HS-5 (cell line): ENCODE measurements around the gene SLC18B1.

ENCODE experiments used
- DNase-seq: peaks from one replicate; pipeline ENCODE4 v3.0.0-alpha.2; 2012; ENCODE audit warnings: low read depth

Gene SLC18B1

DNA sequence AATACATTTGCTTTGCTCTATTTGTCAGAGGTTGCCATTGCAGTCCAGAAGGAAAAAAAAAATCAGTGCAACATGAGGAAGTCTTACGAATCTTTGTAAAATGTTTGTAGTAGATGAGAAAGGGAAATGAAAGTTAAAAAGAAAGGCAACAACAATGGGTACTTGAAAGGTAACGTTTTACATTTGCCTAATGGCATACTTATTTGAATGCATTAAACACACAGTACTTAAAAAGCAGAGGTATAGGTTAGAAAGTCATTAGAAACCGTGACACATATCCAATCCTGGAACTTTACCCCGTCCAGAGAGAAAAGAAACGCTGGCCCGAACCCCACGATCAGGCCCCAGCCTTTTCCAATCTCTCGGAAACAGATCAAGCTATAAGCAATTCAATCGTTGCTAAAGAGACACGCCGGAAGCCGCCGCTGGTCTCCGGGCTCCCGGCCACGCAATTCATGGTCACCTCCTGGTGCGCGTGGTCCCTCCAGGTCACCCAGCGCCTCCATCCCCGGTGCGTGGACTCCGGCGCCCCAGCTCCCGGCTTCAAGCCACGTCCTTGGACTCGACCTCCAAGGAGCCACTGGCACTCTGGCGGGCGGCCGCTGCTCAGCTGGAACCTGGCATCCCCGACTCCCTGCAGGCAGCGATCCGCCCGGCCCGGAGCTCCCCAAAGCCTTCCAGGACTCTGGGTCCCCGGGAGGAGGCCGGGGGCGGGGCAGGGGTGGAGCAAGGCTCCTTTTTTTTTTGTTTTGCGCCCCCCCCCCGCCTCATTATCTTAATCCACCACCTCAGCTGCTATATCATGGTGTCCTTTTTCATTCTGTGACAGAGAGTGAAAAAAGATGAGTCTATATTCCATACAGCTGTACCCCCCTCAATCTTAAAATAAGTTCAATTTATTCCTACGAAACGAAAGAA is at the start of gene SLC18B1:
TSS of gene SLC18B1 (minus strand) at position 687 of the 918 bp plus-strand sequence. CDS start at position 506, 181 bp downstream.
- no peak for DNase-seq

DNA sequence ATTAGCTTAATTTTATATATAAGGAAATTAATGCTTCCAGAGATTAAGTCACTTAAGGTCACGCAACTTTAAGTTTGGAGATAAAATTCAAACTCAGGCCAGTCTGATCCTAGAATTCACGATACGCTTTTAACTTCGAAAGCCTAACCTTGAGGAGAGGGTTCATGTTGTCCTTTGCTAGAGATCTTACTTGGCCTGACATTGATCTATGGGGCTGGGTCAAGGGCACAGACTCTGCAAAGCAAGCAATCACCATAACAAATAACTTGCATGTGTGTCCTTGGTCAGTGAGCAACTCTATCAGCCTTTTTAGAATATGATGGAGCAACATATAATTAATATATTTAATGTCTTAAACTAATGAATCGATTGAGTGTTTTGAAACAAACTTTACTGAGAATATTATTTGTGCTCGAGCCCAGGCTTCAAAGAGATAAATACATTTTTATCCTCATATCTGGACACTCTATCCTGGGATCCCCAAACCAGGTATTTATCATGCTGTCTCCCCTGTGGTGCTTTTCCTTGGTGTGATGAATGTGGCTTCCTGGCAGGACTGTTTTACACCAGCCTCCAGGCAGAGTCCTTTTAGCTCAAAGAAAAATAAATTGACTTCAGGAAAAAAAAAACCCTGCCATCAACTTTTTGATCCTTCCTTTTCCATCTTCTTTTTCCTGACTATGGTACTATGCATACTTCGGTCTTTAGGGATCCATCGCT is 45.0 kb upstream of the SLC18B1 start:
- DNase-seq: no peak

DNA sequence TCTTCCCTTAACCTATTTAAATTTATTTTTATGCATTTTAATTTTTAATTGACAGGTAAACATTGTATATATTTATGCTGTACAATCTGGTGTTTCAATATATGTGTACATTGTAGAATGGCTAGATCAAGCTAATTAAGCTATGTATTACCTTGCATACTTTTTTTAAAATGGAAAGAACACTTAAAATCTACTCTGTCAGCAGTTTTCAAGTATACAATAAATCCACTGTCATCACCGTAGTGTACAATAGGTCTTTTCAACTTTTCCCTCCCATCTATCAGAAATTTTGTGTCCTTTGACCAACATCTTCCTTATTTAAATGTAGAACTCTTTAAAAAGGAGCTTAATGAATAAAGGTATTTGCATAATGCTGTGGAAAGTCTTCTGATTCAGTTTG is 43.5 kb upstream of the SLC18B1 start:
- no peak for DNase-seq

DNA sequence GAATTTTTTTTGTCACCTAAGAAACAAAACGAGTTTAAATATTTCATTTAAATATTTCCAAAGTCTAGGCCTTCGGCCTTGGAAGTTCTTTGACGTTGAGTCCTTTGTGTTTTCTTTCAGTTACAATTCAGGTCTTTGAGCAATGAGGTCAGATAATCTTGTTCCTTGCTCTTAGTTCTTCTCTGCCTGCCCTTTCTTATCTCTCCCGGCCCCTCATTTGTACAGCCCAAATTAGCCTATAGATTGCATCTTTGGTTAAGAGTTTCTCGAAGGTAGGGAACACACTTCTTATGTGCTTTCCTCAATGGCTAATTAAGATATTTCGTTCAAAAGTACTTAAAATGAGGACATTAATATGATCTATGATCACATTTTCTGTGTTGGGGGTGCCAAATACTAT is 34.5 kb upstream of the SLC18B1 start:
- DNase-seq: no peak

DNA sequence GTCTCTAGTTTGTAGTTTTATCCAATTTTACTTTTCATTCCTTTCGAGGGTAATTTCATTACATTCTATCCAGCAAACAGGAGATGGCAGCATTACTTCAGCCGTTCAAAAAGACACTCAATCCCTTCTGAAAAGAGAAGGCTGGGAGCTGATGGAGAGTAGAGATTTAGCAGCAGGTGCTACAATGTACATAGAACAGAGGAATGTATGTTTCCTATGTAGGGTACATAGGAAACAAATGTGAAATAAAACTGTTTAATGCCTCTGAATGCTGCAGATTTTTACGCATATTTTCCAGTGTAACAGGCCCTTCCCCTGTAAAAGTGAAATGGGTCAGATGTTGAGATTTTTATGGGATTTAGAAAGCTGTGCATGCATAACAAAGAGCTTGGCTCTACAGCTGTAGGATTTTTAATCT is 31.9 kb upstream of the SLC18B1 start:
- DNase-seq: no peak

DNA sequence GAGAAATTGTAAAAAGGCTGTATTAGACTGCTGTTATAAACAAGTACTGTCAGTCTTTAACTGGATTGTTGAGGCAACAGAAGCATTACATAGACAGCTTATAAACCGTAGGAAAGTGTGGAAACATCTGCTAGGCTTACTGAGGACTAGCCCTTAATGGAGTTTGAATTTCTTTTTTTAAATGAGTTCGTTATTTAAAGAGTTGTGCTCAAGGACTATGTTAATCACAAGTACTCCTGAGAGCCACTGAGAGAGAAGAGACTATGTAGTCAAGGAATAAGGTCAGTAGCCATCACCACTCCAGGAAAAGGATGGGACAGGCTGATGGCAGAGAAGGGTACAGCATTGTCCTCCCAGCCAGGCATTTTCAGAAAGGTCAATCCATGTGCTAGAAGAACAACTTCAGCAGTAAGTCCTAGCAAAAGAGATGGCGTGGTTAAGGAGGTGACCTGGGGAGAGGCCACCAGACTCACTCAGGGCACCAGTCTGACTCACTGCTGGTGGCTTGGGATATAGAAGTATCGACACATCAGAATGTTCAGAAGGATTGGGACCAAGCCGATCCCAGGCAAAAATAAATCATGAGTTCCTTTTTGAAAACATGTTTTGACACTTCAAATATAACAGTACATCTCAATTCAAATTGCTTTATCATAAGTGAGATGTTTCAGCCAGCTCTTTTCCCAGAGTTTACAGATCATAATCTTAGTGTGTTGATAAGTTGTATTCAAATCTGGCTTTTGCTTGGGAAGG is 22.4 kb upstream of the SLC18B1 start:
- no peak for DNase-seq

DNA sequence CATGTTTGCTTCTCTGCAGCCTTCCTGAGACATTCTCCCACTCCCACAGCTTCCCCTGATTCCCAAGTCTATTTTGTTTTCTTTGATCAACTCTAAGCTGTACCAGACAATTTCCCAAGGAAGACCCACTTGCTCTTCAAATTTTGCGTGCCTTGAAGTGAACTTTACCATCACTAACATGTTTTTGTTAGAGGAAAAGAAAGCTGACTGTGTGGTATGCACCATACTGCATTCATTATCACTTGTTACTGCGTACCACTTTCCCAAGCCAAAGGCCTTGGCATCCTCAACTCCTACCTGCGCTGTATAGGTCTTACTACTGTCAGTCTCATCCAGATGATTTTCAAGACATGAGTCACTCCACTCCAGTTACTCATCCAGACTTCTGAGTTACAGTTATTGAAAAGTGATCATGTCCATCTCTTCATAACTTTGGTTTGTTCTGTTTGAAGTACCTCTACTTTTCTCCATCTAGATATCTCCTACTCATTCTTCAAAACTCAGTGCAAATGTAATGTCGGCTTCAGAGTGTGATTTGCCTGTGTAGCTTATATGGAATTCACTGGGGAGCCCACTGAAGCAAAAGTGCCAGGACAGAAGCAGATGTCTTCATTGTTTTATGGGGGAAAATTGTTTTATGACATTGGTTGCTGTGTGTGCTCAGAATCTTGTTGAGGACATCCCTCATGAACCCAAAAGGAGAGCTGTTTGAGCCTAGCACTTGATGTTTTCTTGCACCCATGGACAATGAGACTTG is 21.1 kb upstream of the SLC18B1 start:
- DNase-seq: peak; percentile 29

DNA sequence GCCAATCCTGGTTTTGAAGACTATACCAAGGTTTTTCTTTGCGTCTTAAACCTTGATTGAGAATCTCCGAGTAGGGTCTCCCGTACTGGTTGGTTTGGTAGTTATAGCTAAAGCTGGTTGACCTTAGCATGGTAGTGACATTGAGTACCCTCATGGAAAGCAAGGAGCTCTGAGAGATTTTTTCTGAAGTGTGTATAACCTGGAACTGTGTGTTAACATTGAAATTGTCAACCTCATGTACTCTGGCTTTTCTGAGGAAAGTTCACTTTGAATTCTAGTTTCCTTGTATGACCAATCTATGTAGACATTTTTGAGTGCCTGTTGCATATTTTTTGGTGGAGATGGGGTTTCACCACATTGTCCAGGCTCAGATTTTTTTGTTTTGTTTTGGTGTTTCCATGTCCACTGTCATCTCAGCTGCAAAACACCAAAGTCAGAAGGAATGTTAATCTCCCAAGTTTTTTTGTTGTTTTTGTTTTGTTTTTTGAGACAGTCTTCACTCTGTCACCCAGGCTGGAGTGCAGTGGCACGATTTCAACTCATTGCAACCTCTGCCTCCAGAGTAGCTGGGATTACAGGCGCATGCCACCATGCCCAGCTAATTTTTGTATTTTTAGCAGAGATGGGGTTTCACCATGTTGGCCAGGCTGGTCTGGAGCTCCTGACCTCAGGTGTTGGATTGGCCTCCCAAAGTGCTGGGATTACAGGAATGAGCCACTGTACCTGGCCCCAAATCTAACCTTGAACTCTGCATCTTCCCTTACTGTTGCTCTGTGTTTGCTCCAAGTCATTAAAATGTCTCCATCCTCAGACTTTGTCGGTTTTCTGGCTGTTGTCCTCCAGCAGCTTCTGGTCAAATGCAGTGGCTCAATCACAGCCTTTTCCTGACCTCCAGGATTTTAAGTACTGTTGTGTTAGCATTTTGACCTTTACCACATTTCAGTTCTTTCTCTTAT is 20.2 kb upstream of the SLC18B1 start:
- no peak for DNase-seq

DNA sequence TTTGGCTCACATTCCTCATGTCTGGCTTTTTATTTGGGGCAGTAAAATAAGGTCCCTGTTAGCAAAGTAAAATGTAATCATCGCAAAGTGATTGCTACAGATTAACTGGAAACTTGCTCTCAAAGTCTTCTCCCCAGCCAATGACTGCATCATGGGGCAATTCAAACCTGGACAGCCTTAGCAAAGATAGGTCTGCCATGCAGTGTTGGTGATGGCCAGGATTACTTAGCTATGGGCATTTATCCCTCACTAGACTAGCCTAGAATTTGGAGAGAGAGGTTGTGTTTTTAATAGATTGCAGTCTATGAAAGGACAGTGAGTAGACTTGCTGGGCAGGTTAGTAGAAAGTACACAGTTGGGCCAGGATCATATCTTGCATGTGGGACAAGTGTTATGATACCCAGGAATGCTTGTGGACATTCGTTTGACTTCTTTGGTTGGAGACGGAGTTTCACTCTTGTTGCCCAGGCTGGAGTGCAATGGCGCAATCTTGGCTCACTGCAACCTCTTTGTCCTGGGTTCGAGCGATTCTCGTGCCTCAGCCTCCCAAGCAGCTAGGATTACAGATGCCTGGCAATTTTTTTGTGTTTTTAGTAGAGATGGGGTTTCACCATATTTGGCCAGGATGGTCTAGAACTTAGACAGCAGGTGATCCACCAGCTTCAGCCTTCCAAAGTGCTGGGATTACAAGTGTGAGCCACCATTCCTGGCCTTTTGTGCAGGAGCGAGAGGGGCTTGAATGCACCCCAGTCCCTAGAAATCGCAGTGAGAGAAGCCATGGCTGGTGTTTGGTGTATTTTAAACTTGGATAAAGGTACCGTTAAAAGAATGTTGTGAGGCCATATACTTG is 19.3 kb upstream of the SLC18B1 start:
- no peak for DNase-seq

GRCh38 chr6:132816660-132817059 is 18.2 kb upstream of the SLC18B1 start:
- no peak for DNase-seq

GRCh38 chr6:132814716-132815570 is 16.5 kb upstream of the SLC18B1 start:
- no peak for DNase-seq

- peak; percentile 33 for DNase-seq
Measured at GRCh38 chr6:132813173-132813856, 14.9 kb upstream of the SLC18B1 start.

GRCh38 chr6:132812756-132813172 is 14.3 kb upstream of the SLC18B1 start:
- no peak for DNase-seq

GRCh38 chr6:132812255-132812732 is 13.9 kb upstream of the SLC18B1 start:
- no peak for DNase-seq

DNA sequence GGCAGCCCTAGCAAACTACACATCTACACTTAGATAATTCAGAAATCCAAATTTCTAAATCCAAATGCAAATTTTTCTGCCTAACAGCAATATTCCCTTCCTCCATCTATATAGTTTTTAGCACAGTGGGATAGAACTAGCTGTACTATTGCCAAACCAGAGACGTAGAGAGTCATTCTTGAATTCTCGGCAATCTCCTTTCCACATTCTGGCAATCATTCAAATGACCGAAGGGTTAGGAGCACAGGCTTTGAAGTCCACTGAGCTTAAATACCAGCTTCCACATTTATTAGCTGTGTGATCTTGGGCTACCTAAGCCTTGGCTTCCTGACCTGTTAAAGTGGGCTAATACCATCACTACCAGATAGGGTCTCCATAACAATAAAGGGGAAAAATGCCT is 12.8 kb upstream of the SLC18B1 start:
- no peak for DNase-seq

GRCh38 chr6:132805548-132805947 is 7.1 kb upstream of the SLC18B1 start:
- no peak for DNase-seq

GRCh38 chr6:132804251-132804650 is 5.8 kb upstream of the SLC18B1 start:
- no peak for DNase-seq

DNA sequence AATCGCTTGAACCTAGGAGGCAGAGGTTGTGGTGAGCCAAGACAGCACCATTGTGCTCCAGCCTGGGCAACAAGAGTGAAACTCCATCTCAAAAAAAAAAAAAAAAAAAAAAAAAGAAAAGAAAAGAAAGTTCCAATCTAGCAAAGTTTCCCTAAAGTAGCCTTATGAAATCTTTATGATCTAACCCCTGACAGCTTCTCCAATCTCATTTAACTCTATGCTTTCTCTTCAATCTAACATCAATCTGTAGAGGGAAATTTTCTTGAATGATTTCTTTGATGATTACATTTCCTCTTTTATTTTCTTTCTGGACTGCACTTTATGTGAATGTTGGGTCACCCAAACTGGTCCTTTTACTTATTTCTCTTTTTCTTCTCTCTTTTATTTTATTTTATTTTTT is 2.2 kb upstream of the SLC18B1 start:
- no peak for DNase-seq
